HG03025 (cell line): ENCODE data around the gene ZFHX3.

Source experiments
- ATAC-seq: cut with Tn5 transposase; IDR thresholded peaks from one replicate; pipeline ENCODE4 v1.9.1; 2021; ENCODE audit warnings: mild to moderate bottlenecking, moderate library complexity; ENCODE audit not compliant: unreplicated experiment, low FRiP score

Gene ZFHX3

DNA sequence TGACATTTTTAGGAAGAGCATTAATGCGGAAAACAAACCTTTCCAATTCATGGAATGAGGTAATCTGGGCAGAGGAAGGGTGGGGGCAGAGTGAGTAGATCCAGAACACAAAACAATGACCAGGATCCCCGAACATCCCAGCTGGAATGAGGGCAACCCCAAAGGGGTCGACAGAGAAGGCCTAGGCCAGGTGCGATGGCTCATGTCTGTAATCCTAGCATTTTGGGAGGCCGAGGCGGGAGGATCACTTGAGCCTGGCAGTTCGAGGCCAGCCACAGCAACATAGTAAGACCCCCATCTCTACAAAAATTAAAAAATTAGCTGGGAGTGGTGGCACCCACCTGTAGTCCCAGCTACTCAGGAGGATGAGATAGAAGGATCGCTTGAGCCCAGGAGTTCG is 64.7 kb downstream of the ZFHX3 start:
- no peak for ATAC-seq

DNA sequence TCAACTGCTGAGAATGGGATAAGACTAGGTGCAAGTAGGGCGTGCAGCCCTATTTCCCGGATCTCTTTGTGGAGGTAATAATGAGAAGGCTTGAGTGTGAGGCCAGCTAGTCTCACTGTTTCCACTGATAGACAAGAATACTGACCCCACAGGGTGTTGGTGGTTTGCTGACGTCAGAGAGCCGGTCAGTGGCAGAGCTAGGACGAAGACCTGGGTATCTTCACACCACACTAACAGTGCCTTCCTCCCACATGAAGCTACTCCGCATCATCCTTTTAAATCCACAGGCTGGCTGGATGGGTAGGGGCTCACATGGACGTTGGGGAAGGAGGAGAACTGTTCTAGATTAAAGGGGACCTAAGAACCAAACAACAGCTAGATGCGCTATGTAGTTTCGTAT is 68.0 kb downstream of the ZFHX3 start:
- no peak for ATAC-seq

DNA sequence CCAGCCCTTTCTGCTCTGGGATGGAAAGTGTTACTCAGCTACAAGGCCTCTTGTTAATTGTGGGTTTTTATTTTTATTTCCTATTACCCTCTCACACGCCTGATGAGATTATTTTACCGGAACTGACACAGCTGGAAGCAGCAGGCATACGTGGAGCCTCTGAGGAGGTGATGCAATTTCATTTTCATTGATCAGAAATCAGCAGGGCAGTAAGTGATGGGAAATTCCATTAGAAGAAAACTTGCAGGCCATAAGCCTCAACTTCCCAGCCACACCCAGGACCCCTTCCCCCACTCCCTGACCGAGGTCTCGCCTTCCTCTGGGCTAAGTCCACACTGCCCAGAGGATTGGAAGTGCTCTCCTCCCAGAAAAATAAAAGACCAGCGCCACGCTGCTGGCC is 69.7 kb downstream of the ZFHX3 start:
- no peak for ATAC-seq

DNA sequence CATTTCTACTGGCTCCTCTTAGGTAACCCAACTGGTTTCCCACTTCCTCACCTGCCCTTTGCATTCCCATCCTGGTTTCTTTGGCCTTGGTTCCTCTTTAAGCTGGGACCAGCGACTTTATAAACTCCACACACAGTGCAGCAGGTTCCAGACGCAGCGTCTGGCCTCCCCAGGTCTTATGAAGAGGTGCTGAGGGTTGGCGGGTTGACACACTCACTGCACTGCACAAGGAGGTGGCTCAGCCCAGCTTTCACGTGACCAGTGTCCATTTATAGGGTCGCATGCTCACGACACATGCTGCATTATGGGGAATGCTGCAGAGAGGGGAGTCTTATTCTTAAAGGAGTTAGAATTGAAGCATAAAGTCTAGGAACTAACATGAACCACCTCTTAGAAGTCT is 70.8 kb downstream of the ZFHX3 start:
- no peak for ATAC-seq

DNA sequence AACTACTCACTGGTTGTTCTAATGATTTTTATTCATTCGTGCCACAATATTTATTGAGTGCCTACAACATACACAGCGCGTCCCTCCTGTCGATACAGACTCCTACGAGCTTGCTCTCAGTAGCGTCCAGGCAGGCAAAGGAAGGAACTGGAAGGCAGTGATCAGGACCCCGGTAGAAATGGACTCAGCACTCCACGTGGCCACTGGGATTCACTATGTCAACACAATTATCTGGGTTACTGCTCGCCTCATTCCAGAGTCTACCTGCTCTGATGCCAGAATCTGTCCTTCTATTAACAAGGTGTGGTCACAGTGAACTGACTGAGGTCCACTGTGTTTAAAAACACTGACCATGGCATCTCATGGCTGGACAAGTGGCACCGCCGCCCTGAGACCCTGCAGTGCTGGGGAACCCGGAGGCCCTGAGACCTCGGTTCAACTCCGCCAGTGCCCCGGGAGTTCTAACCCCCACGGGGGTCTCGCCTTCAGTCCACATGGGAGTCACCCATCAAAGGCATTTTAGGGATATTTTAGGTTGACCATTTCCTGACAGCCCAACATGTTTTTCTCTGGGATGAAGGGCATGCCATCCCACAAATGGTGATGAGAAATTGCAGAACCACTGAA is 71.4 kb downstream of the ZFHX3 start:
- ATAC-seq: no peak

DNA sequence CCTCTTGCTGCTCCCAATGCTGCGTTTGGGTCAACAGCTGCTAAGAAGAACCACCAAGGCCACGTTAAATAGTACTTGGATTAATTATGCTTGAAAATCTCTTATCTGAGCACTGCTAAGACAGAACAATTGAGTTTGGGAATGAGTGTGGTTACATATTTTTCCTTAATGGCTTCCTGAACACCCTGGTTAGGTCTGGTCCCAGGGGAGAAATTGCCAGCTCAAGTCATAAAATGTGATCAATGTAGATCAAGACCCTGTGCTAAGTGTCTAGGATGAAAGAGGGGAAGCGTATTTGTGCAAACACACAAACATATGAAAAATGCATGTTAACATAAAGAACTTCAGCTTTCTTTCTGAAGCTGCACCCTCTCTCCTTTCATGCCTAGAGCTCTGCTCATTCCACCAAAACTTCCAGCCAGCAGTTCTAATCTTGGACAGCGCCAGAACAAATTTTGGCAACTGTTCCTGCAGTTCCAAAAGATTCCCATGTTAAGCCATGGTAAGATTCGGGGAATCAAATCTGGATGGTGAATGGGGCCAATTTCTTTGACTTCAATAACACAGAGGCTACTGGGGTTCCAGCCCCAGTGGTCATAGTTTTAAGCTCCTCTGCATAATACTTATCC is 72.0 kb downstream of the ZFHX3 start:
- ATAC-seq: no peak

DNA sequence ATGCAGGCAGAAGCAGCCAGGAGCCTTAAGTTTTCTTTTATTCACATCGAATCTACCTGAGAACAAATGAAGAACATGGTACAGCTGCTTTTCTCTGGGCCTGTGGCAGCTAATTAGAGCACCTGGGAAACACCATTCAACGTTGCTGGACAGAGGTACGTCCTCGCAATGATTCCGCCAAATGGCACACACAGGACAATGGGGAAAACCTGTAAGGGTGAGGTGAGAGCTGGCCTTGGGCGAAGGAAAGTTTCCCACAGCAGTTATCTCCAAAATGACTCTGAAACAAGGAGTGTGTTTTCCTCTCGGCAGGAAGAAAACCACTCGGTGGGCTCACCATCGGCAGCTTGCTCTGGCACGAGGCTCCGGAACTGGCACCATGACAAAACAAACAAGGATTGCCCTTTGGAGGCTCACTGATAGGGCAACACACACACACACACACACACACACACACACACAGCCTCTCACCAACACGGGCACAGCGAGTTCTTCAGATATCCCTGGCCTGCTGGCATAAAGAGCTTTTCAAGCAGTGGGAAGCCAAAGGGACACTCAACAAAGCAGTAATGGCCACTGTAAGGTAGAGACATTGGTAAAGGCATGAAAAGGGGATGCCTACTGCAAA is 73.7 kb downstream of the ZFHX3 start:
- no peak for ATAC-seq

DNA sequence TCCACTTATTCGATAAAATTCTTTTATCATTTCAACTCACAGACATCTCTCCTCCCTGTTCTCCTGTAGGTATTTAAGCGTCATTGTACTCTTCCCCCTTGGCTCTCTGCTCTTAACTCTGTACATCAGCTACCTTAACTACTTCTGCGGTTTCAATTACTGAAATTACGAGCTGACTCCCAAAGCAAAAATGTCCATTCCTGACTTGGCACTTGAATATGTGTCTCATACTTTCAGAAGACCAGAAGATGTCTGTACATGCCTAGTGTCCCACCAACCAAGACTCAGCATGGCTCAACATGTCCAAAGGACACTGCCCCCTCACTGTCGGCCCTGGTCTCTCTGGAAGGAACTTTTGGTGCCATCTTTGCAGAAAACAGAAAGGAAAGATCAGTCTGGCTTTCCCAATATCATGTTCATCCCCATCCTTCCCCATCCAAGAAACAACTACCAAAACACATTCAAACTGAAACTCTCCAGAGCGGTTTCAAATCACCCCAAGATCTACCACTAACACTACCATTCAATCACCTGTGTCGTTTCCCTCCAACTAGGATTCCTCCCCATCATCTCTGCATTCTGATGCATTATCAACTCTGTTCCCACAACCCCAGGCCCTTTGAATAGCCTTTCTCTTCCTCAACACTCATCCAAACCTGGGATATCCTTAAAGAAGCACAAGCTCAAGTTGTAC is 74.9 kb downstream of the ZFHX3 start:
- no peak for ATAC-seq

DNA sequence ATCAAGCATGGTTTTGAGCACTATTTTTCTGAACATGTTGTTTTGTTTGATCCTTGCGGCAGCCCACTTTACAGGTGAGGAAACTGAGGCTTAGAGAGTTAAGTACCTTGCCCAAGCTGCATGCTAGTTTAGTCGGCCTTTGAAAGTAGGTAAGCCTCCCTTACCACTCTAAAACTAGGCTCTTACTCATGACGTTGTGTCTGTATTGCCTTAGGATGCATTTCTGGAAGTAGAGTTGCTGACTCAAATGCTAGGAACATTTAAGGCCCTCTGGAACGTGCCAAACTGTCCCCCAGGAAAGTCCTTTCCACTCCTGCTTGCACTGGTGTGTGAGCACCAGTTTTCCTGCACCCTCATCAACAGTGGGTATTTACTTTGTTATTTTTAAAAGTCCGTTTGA is 76.6 kb downstream of the ZFHX3 start:
- no peak for ATAC-seq

DNA sequence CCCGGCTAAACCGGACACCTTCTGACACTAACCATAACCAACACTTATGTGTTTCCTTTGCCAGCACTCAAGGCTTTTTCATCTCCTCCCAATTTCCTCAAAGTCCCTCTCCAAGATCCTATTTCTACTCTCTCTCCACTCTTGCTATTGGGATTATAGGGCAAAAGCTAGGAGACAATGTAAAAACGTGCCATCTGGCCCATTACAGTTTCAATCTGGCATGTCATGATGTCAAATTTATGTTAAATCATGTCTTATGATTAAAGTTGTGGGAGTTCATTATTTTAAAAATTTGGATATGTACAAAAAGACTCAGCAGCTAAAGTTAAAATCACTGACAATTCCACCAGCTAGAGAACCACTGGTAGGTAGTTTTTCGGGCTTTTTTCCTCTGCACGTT is 77.3 kb downstream of the ZFHX3 start:
- no peak for ATAC-seq

DNA sequence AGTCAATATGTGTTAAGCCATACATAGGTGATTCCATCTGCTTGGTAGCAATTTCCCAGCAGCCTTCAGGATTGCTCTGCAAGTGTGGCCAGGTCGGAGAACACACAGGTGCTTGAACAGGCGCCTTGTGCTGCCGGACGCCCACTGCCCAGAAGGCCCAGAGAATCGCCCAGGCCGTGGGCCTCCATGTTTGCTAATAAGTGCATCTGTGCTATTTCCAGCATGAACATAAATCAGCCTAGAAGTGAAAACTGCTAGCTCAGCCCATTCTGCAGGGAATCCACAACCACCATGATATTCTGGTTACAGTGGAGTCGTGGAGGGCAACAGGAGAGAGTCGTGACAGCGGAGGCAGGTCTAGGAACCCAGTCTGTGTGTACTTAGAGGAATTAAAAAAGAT is 78.1 kb downstream of the ZFHX3 start:
- no peak for ATAC-seq

DNA sequence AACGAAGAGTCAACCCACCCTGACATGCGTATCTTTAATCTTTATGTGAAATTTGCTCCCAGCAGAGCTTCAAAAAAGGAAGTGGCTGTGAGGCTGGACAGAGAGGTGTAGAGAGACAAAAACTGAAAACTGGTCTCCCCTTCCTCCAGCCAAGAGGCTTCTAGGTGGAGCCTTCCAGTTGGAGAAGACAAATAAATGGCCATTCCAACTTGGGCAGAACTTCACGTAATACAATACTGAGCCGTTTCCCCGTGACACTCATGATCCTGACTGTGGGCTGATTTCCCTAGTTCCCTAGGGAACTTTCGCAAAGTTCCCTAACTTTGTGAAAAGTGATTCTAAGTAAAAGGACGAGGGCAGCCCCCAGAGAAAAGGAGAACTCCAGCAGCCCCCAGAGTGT is 78.8 kb downstream of the ZFHX3 start:
- ATAC-seq: no peak

DNA sequence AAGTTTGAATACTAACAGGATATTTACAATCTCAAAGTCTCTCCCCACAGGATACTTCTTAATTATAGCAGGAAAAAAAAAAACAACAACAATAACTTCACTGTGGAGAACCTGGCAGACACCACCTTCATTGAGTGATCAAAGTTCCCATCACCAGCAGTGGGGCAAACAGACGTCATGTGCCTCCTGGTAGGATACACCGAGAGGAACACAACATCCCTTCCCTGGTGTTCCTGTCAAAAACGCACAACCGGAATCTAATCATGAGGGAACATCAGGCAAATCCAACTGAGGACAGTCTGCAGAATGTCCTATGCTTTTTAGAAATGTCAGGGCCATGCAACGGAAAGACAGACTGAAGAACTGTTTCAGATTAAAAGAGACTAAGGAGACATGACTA is 80.0 kb downstream of the ZFHX3 start:
- ATAC-seq: no peak

DNA sequence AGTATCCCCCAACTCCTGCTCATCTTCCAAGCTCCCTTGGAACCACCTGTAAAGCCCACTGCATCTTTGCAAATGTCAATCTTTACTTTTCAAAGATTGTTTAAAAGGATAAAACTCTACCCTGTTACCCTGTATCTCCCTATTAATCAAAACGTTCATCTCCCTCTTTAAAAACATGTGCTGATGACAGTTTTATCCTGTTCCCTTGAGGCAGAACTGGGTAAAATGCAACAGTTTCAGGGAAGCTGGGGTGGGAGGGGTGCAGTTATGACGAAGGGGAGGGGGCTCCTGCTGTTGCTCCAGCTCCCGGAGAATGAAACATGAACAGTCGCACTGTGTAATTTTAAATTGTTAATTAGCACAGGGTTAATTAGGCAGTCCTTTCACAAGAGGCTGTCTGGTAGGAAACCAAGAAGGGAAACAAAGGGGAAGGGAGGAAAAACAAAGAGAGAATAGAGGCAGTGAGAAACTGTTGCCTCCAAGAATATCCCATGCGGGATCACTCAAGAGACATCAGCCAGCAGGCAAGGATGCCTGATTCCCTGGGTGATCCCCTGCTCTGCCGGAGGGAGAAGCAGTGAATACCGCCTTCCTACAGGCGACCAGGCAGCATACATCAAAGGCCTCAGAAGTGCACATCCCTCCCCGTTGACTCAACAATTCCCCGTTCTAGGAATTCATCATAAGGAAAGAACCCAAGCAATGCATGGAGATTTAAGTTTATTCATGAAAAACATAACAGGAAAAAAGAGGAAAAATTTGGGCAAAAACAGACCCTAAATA is 84.2 kb downstream of the ZFHX3 start:
- no peak for ATAC-seq

DNA sequence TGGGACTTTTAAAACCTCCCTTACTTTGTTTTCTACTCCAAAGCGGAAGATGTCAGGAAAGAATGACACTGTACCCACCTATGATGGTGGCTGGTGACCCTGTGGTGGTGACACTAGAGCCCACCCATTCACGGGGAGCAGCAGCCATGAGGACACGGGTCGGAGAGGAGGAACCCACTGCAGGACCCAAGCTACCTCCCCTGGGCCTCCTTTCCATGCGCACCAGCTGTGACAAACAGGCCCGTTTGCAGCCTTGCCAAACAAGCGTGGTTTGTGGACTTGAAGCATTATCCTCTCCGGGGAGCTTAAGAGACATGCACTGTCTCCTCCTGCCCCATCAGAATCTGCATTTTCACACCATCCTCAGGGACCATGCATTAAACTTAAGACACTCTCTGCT is 85.6 kb downstream of the ZFHX3 start:
- ATAC-seq: no peak

DNA sequence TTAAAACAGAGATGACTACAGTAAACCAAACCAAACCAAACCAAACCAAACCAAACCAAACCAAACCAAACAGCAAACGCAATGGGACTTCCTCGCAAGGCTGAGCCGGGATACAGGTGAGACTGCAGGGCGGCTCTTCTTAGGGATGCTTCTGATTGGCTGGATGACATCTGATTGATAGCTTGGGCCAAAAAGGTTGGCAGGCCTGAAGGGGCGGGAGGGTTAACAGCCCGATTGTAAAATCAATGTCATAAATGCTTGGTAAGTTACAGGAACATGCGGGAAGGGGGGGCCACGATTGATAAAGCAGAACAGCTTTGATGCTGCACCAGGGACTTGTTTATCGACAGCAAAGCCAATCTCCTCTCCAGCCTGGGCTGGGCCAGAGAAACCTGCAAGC is 86.1 kb downstream of the ZFHX3 start:
- no peak for ATAC-seq

DNA sequence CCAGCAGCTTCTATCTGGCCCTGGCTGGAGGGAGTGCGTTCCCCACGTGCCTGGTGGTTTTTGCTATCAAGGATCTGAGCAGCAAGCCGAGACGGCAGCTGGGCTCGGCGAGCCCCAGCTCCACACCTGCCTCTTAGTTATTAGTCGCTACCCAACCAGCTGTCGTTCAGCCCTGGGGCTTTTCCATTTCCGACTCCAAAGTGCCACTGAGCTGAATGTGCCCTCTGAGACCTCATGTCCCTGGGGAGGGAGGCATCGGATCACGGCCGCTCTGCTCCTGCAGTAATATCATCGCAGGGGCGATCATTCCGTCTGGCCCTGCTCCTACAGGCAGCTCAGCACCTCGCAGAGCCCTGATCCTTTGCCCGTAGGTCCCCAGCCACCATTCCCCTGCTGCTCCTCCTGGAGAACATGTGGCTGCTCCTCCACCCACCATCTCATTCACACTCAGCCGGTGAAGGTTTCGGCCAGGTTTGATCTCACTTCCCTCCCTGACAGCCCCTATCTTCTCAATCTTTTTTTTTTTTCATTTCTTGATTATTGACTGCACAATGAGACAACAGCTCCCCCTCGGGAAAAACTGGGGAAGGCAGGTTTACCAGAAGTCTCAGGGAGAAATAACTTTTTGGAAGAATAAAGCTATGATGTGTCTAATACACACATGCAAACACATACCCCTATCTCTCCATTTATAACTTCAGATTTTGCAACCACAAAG is 86.7 kb downstream of the ZFHX3 start:
- ATAC-seq: no peak

DNA sequence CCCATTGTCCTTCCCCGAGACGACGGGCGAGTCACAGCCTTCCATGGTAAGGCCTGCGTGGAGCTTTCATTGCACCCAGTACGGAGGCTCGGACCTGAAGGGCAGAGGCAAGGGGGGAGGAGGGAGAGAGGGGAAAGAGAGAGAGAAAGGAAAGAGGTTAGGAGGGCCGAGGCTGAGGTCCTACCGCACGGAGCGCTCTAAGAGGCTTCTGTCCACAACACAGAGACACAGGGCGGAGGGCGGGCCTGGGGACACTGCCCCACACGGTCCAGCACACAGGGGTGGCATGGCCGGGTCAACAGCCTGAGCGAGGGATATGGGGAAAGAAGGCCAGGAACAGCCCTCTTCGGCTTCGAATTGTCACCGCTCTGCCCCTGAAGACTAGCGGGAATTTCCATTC is 87.8 kb downstream of the ZFHX3 start:
- no peak for ATAC-seq

DNA sequence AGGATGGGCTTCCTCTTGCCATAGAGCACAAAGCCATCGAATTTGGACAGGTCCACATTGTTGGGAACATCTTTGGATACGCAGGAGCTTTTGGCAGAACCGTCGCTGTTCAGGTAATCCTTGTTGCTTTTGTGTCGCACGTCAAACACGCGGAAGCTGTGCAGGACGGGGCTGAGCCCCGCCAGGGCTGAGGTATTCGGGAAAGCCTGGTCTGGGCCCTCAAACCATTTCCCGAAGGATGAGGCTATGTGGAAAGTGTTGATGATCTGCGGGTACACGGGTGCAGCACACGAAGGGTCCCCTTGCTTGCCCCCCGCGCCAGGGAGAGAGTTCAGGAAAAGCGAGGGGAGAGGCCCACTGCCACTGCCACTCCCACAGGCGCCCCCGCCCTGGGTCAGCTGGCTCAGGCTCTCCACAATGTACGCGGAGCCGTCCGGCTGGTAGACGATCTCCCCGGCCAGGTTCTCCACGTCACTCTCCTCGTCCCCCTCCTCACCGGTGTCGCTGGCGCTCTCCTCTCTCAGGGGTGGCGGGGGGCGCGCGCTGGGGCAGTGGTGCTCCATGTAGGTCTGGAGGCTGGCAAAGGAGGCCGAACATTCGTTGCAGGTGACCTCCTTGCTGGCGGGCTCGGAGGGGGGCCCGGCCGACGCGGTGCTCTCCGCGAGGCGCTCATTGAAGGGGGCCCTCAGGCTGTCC is 88.5 kb downstream of the ZFHX3 start:
- no peak for ATAC-seq
